Measurements from ENCODE around the gene GPR101. TPM values are rescaled to one million over a fixed set of nuclear protein-coding genes. Genes with fewer than 3 reads are reported as not detected.

GPR101 gene
- total and polyA plus RNA-seq, 9 of the 15 experiments (the other 6 are each of a cell fraction or from before 2014, with no cell fraction given) = not detected

GRCh38 chrX:137044893-137045292 is 11.1 kb upstream of the GPR101 start:
- DNase-seq (ENCODE audit: extremely low read depth in 1 of 4, low spot score in 3 of 4) (no peak), ATAC-seq (no peak), FAIRE-seq (no peak)
- Histone ChIP-seq H4K20me1 (replicated peaks; ENCODE audit: control insufficient read depth, insufficient read depth, low read length) (no peaks in the 10 kb centered on the region), H3K4me3 (no peak overlapping the region), H3K27ac (ENCODE audit: extremely low read depth, low read depth, low read length) (no peak overlapping the region), H2AFZ (ENCODE audit: low read depth, low read length) (no peak overlapping the region), H3K27me3 (ENCODE audit: control insufficient read depth in 2 of 2, insufficient read depth in 2 of 2, low read length in 2 of 2) (peaks cover 0 to 5% of the 10 kb centered on the region in 2 experiments; a peak in 2 of 5 replicates), H3K36me3 (ENCODE audit: control insufficient read depth, insufficient read depth, low read length) (no peaks in the 10 kb centered on the region), H3K9me1 (ENCODE audit: control insufficient read depth, insufficient read depth, low read length) (no peaks in the 10 kb centered on the region), H3K9ac (ENCODE audit: insufficient read depth in 1 of 2, low read depth in 2 of 2, low read length in 2 of 2) (no peak overlapping the region), H3K79me2 (ENCODE audit: control insufficient read depth, insufficient read depth, low read length) (no peaks in the 10 kb centered on the region), H3K4me1 (replicated peaks in 1 of 2; ENCODE audit: control insufficient read depth in 2 of 2, insufficient read depth in 2 of 2, low read length in 2 of 2) (no peaks in the 10 kb centered on the region), H3K9me3 (replicated peaks; ENCODE audit: control insufficient read depth, insufficient read depth, low read depth, low read length) (no peaks in the 10 kb centered on the region), H3K4me2 (ENCODE audit: insufficient read depth, low read length) (no peak overlapping the region)
- ChIA-PET POLR2A (no interaction called here), CTCF (ENCODE audit: low intra/inter-chr PET ratio) (no interaction called here)
- 2% methylated on average over 4 of the region's 4 CpGs for WGBS (ENCODE audit: insufficient coverage, low coverage, missing lambda C conversion rate)
- in situ Hi-C loops (cut with MboI) (no loop called here), intact Hi-C loops (cut with micrococcal nuclease) (no loop called here)
- BruUV-seq (replicated peaks) = no TSS peak
- TF ChIP-seq ZNF253 (CRISPR knock-in tag; conservative IDR thresholded peaks at IDR 0.05) = no peak
- TF ChIP-seq SMARCE1 (IDR thresholded peaks at IDR 0.05) = no peak
- no peak for TF ChIP-seq ZNF79 (CRISPR knock-in tag; IDR thresholded peaks at IDR 0.05; ENCODE audit: low read depth)
- TF ChIP-seq BCOR (IDR thresholded peaks at IDR 0.05) = no peak
- TF ChIP-seq, protein P1, sequence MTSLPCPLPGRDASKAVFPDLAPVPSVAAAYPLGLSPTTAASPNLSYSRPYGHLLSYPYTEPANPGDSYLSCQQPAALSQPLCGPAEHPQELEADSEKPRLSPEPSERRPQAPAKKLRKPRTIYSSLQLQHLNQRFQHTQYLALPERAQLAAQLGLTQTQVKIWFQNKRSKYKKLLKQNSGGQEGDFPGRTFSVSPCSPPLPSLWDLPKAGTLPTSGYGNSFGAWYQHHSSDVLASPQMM (CRISPR knock-in tag; IDR thresholded peaks at IDR 0.05) = no peak
- TF ChIP-seq, protein P2, sequence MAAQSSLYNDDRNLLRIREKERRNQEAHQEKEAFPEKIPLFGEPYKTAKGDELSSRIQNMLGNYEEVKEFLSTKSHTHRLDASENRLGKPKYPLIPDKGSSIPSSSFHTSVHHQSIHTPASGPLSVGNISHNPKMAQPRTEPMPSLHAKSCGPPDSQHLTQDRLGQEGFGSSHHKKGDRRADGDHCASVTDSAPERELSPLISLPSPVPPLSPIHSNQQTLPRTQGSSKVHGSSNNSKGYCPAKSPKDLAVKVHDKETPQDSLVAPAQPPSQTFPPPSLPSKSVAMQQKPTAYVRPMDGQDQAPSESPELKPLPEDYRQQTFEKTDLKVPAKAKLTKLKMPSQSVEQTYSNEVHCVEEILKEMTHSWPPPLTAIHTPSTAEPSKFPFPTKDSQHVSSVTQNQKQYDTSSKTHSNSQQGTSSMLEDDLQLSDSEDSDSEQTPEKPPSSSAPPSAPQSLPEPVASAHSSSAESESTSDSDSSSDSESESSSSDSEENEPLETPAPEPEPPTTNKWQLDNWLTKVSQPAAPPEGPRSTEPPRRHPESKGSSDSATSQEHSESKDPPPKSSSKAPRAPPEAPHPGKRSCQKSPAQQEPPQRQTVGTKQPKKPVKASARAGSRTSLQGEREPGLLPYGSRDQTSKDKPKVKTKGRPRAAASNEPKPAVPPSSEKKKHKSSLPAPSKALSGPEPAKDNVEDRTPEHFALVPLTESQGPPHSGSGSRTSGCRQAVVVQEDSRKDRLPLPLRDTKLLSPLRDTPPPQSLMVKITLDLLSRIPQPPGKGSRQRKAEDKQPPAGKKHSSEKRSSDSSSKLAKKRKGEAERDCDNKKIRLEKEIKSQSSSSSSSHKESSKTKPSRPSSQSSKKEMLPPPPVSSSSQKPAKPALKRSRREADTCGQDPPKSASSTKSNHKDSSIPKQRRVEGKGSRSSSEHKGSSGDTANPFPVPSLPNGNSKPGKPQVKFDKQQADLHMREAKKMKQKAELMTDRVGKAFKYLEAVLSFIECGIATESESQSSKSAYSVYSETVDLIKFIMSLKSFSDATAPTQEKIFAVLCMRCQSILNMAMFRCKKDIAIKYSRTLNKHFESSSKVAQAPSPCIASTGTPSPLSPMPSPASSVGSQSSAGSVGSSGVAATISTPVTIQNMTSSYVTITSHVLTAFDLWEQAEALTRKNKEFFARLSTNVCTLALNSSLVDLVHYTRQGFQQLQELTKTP (IDR thresholded peaks at IDR 0.05; ENCODE audit: low read depth in 1 of 2, partially characterized antibody in 2 of 2) = no peak
- TF ChIP-seq ZBTB43 (CRISPR knock-in tag; IDR thresholded peaks at IDR 0.05) = no peak
- TF ChIP-seq ZNF12 (CRISPR knock-in tag; IDR thresholded peaks at IDR 0.05) = no peak
